Osteoblast (primary cell): Measurements from ENCODE around the gene ALPK1. TPM values are rescaled to one million over a fixed set of nuclear protein-coding genes. Genes with fewer than 3 reads are reported as not detected.

Experiments used
- DNase-seq: peaks from one replicate; pipeline ENCODE4 v3.0.0; 2011; ENCODE audit warnings: low spot score, mixed read lengths; ENCODE audit not compliant: insufficient read length; ENCODE audit errors: missing footprints
- H2AFZ ChIP-seq: 2 replicates; pipeline ENCODE4 v1.6.0; 2011; ENCODE audit warnings: mild to moderate bottlenecking, low read length
- H3K27ac ChIP-seq: 2 replicates; pipeline ENCODE4 v1.5.1; 2011; ENCODE audit warnings: mild to moderate bottlenecking, low read depth, low read length, moderate library complexity
- H3K27me3 ChIP-seq: 2 replicates; pipeline ENCODE4 v1.6.0; 2012; ENCODE audit warnings: mild to moderate bottlenecking, control low read depth, inconsistent platforms, low read length, moderate library complexity; ENCODE audit not compliant: insufficient read depth
- H3K36me3 ChIP-seq: 2 replicates; pipeline ENCODE4 v1.5.1; 2011; ENCODE audit warnings: mild to moderate bottlenecking, low read length, control low read depth, moderate library complexity; ENCODE audit not compliant: insufficient read depth
- H3K4me1 ChIP-seq: 2 replicates; pipeline ENCODE4 v1.5.1; 2011; ENCODE audit warnings: mild to moderate bottlenecking, low read length, control low read depth, moderate library complexity; ENCODE audit not compliant: insufficient read depth
- H3K4me2 ChIP-seq: 2 replicates; pipeline ENCODE4 v1.6.0; 2011; ENCODE audit warnings: mild to moderate bottlenecking, low read length; ENCODE audit not compliant: insufficient read depth
- H3K4me3 ChIP-seq: fragments of 200-600 bp; sonication (generic); 3 replicates; pipeline ENCODE4 v1.5.1; 2012; ENCODE audit warnings: mild to moderate bottlenecking, low read length, inconsistent platforms; ENCODE audit not compliant: insufficient read depth
- H3K79me2 ChIP-seq: 2 replicates; pipeline ENCODE4 v1.6.0; 2012; ENCODE audit warnings: mild to moderate bottlenecking, low read length, control low read depth, inconsistent platforms; ENCODE audit not compliant: insufficient read depth
- H3K9me3 ChIP-seq: 2 replicates; pipeline ENCODE4 v1.5.1; 2011; ENCODE audit warnings: low read depth, low read length, control low read depth
- H4K20me1 ChIP-seq: 2 replicates; pipeline ENCODE4 v1.6.0; 2012; ENCODE audit warnings: mild to moderate bottlenecking, low read length, control low read depth; ENCODE audit not compliant: insufficient read depth
- total RNA-seq: library from RNA; depleted of rRNA; stranded (reverse); fragments of >200 nt; gene quantifications from 2 replicates; pipeline ENCODE4 v1.2.3, GENCODE V29; 2012
- TF ChIP-seq, protein P1 (sequence below): IDR thresholded peaks from 2 replicates; pipeline ENCODE4 v1.5.1; 2011; ENCODE audit warnings: mild to moderate bottlenecking, low read depth, low read length, moderate library complexity; ENCODE audit errors: extremely low read depth

The ALPK1 gene
- total RNA-seq, 1 donor: 39.8 TPM

DNA sequence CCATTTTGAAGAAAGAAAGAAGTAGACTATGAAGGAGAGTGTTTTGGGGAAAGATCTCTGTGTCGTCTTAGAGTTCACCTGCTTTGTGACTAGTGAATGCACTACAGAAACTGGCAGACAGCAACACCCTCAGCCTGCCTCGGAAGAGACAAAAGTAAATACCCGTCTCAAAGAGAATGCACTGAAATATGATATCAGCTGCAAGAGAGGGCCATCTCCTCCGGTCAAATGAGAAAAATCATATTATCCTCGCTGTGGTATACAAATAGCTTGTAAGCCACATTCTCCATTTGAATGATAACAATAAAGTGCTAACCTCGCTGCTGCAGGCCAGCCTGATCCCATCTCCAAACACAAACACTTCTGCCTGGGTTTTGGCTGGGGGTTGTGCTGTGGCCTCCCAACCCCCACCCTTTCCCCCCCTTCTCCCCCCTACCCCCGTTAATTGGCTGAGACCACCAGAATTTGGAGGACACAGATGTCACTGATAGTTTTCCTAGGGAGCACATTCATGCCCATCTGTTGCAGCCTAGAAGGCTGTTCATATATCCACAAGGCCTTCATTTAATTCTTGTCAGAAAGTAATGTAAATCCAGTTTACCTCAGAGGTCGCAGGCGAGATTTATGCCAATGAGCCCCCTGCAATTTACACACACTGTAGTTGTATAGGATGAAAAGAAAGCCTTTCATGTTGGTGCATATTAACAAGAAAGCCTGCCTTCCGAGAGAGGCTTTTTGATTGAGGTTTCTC is 46.3 kb downstream of the ALPK1 start:
- H3K4me2 ChIP-seq: no peak overlapping the region
- no peaks in the 10 kb centered on the region for H3K27me3 ChIP-seq
- no peak overlapping the region for H3K4me3 ChIP-seq
- no peaks in the 10 kb centered on the region for H3K36me3 ChIP-seq
- no peaks in the 10 kb centered on the region for H3K79me2 ChIP-seq
- no peak overlapping the region for H3K27ac ChIP-seq
- H3K4me1 ChIP-seq: no peaks in the 10 kb centered on the region
- TF ChIP-seq, protein P1, sequence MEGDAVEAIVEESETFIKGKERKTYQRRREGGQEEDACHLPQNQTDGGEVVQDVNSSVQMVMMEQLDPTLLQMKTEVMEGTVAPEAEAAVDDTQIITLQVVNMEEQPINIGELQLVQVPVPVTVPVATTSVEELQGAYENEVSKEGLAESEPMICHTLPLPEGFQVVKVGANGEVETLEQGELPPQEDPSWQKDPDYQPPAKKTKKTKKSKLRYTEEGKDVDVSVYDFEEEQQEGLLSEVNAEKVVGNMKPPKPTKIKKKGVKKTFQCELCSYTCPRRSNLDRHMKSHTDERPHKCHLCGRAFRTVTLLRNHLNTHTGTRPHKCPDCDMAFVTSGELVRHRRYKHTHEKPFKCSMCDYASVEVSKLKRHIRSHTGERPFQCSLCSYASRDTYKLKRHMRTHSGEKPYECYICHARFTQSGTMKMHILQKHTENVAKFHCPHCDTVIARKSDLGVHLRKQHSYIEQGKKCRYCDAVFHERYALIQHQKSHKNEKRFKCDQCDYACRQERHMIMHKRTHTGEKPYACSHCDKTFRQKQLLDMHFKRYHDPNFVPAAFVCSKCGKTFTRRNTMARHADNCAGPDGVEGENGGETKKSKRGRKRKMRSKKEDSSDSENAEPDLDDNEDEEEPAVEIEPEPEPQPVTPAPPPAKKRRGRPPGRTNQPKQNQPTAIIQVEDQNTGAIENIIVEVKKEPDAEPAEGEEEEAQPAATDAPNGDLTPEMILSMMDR: no peak
- DNase-seq: no peak
- H4K20me1 ChIP-seq: no peaks in the 10 kb centered on the region
- no peaks in the 10 kb centered on the region for H3K9me3 ChIP-seq
- H2AFZ ChIP-seq: no peak overlapping the region

DNA sequence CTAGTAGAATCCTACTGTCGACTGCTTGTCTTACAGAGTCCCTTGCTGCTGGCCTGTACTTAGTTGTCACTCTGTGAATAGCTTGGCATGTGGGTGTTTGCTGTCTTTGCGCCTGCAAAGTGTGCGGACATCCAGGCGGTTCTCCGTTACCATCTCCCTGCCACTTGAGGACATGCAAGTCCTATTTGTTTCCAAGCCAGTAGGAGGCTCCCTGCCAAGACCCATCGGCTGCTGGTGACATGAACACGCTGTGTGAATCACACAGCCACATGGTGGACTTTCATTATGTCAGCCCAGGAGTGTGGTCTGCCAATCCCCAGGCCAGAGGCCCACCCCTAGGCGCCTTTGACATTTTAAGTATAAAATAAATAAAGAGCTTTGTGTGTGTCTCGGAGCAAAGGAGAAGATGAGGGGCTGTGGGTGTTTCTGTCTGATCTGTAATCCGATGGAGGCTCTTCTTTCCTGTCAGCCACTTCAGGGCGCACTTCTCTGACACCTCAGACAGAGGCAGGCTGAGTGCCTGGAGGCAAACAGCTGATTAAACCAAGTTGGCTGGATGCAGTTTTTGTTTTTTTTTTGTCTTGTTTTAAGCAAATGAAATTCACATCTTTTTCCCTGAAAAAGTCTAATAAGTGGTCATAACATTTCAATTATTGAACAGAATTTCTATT is 51.5 kb downstream of the ALPK1 start:
- Histone ChIP-seq H4K20me1 (no peaks in the 10 kb centered on the region), H2AFZ (peak overlapping the region; percentile 45), H3K4me1 (no peaks in the 10 kb centered on the region), H3K27me3 (no peaks in the 10 kb centered on the region), H3K4me2 (peak overlapping the region; percentile 45), H3K9me3 (no peaks in the 10 kb centered on the region), H3K27ac (no peak overlapping the region), H3K36me3 (no peaks in the 10 kb centered on the region), H3K4me3 (no peak overlapping the region), H3K79me2 (no peaks in the 10 kb centered on the region)
- TF ChIP-seq, protein P1: peak; percentile 20
- peak; percentile 75 for DNase-seq

DNA sequence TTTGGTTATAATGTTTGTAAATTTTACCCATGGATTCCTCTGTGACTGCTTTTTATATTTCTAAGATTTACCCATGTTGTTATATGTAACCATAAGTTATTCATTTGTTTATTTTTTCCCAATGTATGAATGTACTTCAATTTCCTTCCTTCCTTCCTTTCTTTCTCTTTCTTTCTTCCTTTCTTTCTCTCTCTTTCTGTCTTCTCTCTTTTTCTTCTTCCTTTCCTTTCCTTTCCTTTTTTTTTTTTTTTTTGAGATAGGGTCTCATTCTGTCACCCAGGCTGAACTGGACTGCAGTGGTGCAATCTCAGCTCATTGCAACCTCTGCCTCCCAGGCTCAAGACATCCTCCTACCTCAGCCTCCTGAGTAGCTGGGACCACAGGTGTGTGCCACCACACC is 55.6 kb downstream of the ALPK1 start:
- Histone ChIP-seq H3K4me1 (no peaks in the 10 kb centered on the region), H2AFZ (no peak overlapping the region), H3K4me2 (no peak overlapping the region), H3K79me2 (no peaks in the 10 kb centered on the region), H3K9me3 (no peaks in the 10 kb centered on the region), H3K27ac (no peak overlapping the region), H3K27me3 (no peaks in the 10 kb centered on the region), H4K20me1 (no peaks in the 10 kb centered on the region), H3K36me3 (no peaks in the 10 kb centered on the region), H3K4me3 (no peak overlapping the region)
- TF ChIP-seq, protein P1: no peak
- DNase-seq: no peak

DNA sequence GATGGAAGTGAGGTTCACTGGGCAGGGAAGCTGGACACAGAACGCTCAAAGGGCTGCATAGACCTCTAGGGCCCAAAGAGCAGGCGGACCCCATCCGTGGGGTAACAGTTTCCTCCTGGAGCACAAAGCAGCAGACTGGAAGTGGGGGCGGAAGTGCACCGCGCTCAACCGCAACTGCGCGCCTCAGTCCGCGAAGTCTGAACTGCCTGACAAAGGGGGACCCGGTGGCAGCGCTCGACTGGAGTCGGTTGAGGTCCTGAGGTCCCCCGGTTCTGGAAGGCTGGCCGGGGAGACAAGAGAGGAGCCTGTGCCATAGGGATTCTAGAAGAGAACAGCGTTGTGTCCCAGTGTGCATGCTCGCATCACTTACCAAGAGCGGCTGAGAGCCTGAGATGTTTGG is 58.5 kb downstream of the ALPK1 start:
- Histone ChIP-seq H3K27me3 (no peaks in the 10 kb centered on the region), H4K20me1 (no peaks in the 10 kb centered on the region), H3K4me2 (no peak overlapping the region), H3K27ac (no peak overlapping the region), H2AFZ (no peak overlapping the region), H3K9me3 (no peaks in the 10 kb centered on the region), H3K4me1 (no peaks in the 10 kb centered on the region), H3K4me3 (no peak overlapping the region), H3K36me3 (no peaks in the 10 kb centered on the region), H3K79me2 (no peaks in the 10 kb centered on the region)
- no peak for DNase-seq
- TF ChIP-seq, protein P1: no peak
